Fibroblast of skin of abdomen (primary cell): ENCODE measurements around the gene GALNT6.
A peak's percentile ranks its signal among the peaks of the same experiment; 100 is the strongest.
"Not testable (repeated sequence)": the region's sequence is repeated elsewhere in the genome, so short reads cannot be mapped to it uniquely, and the experiment has no call there.

Experiments used
- DNase-seq: peaks from one replicate; pipeline ENCODE4 v3.0.0-alpha.2; 2013

Gene GALNT6

DNA sequence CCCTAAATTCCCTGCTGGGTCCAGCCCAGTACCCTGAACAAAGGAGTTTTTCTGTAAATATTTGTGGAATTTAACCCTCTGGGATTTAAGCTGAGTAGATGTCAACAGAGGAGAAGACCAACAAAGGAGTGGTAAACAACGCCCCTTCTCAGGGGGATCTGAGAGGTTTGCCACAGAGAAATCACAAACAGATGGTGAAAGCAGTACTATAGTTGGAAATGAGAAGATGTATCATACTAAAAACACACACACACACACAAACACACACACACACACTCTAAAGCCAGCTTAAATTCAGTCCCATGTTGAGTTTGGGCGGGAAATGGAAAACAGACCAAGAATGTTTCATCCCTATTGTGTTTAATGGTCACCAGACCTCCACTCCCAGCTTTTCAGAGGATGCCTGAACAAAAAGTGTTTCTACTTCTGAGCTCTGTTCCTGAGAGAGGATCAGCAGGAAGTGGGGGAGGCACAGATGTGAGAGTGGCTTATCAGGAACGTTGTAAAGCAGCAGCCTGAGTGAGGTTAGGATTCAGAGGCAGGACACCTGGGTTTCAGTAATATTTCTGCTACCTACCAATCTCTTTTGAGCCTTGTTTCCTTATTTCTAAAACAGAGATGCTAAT lies 70.4 kb downstream of the GALNT6 start:
- peak; percentile 56 for DNase-seq

DNA sequence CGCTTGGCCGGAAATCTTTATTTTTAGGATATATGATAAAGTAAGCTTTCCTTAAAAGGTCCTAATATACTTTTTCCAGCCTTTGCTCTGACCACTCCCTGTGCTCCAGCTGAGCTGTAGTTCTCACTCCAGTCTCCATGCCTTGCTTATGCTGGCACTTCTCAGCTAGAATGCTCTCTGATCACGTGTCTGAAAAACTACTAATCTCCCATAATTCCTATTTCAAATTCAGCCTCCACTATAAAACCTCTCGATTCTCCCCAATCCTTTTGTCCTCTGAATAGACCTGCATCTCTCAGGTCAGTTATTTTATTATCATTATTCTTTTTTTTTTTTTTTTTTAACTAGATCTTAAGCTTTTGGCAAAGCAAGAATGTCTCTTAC lies 70.9 kb downstream of the GALNT6 start:
- no peak for DNase-seq

DNA sequence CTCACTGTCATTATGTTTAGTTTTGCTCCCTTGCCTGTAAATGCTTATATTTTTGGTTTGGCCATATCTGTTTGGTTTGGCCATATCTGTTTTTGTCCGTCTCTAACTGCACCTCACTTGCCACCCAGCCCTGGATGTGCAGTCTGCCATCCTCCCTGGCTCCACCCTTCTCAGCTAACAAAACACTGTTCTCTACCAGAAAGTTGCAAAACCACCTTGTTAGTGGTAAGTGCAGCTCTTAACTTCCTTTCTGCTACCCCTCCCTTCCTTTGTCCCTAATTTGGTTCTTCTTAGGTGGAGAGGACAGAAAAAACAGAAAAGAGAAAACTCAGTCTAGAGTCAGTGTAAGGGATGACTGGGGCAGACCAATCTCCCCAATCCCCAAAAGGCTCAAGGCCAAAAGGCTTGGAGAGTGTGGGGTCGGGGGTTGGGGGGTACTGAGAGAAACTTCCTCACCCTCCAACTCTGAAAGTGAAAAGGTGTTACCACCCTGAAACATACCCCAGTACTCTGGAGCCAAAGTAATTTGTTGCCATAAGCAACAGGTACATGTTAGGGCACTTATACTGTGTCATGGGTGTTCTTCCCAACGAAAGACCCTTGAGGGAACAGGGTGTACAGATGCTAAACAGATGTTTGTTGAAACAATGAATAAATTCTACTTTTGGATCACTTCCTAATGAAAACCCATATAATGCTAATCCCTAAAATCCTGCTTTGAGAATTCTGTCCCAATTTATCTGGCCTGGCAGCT lies 72.2 kb downstream of the GALNT6 start:
- DNase-seq: no peak

DNA sequence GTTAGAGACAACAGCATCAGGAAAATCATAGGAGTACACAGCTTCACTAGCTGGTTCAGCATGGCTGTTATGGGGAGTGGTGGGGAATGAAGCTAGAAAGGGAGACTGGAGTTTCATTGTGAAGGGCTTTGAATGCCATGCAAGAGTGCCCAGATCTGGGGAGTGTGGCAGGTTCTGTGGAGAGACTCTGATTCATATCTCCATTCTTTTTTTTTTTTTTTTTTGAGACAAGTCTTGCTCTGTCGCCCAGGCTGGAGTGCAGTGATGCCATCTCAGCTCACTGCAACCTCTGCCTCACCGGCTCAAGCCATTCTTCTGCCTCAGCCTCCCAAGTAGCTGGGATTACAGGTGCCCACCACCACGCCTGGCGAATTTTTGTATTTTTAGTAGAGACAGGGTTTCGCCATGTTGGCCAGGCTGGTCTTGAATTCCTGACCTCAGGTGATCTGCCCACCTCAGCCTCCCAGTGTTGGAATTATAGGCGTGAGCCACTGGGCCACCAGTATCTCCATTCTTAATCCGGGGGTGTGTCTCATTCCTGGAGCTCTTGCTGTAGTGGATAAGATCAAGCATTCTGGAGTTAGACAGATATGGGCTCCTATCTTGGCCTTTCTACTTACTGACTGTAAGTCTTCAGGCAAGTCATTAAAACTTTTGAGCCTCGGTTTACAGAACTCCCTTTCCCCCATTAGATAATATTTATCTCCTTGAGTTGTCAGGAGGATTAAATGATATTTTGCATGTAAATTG lies 73.0 kb downstream of the GALNT6 start:
- DNase-seq: not testable (repeated sequence)

DNA sequence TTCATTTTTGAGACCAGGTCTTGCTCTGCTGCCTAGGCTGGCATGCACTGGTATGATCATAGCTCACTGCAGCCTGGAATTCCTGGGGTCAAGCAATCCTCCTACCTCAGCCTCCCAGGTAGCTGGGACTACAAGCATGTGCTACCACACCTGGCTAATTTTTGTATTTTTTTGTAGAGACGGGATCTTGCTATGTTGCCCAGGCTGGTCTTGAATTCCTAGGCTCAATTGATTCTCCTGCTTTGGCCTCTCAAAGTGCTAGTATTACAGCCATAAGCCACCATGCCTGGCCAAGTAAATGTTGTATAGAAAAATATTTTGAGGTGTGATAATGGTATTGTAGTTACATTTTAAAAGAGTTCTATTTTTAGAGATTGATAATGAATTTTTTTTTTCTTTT lies 79.8 kb downstream of the GALNT6 start:
- DNase-seq: no peak

DNA sequence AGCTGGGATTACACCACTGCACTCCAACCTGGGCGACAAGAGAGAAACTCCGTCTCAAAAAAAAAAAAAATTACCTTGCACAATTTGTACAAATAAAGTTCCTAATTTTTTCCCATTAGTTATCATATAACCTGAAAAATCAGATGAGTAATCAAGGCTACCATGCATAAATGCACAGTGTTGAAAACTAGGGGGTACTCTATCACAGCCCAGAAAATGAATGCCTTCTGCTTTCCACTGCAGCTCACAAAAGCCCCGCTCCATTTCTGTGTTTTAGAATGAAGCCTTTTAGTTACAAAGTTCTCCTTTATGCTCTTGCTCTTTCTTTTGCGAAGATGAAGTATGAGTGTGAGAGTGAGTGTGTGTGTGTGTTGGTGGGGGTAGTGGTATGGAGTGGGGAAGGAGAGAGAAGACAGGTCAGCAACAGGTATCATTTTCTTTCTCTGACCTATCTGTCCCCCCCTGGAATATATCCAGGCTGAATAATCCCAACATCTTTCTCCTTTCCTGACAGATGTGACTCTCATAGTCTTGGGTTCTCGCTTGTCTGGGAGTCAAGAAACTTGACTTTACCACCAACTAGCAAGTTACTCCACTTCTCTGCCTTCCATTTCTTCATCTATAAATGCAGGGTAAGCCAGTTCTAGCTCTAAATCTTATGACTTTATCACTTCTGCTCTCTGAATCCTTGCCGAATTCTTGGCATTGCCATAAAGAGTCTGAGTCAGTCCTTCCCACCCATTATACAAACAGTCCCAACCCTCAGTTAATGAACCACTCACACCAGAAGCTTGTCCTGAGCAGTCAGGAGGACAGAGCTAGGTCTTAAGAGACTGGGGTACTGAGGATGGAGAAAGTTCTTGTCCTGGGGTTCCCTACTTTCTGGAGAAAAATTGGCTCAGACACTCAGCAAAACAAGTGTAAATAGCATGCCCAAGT lies 83.3 kb downstream of the GALNT6 start:
- peak; percentile 77 for DNase-seq

DNA sequence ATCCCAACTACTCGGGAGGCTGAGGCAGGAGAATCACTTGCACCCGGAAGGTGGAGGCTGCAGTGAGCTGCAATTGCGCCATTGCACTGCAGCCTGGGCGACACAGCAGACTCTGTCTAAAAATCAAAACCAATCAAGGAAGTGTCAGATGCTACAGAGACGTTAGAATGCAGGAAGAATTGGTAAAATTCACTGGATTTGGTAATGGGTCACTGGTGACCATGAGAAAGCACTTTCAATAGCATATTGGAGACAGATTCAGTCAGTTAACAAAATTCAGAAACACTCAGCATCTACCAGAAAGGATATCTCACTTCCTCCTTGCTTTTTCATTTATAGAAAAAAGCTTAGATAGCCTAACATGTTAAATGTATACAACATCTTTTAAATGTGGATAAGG lies 84.7 kb downstream of the GALNT6 start:
- no peak for DNase-seq
